ENCODE measurements around the gene RBM17.
A peak's percentile ranks its signal among the peaks of the same experiment; 100 is the strongest.
"Not testable (repeated sequence)": the region's sequence is repeated elsewhere in the genome, so short reads cannot be mapped to it uniquely, and the experiment has no call there.

Gene RBM17

DNA sequence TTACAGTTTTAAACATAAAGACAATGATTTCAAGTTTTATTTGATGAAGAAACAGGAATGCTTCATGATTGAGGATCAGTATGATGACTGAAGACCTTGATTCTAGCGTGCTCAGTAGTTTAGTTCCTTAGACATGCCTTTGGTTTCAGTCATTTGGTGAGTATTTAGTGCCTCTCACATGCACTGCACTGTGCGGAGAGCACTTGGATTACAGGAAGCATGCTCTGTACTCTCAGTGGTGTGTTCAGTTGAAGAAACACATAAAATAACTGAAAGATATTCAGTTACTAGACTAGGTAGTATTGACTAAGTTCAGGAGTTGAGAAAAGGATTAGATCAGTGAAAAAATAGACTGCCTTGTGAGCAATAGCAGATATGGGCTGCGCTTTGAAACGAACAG lies 25.5 kb downstream of the RBM17 start:
- DNase-seq: no peak

DNA sequence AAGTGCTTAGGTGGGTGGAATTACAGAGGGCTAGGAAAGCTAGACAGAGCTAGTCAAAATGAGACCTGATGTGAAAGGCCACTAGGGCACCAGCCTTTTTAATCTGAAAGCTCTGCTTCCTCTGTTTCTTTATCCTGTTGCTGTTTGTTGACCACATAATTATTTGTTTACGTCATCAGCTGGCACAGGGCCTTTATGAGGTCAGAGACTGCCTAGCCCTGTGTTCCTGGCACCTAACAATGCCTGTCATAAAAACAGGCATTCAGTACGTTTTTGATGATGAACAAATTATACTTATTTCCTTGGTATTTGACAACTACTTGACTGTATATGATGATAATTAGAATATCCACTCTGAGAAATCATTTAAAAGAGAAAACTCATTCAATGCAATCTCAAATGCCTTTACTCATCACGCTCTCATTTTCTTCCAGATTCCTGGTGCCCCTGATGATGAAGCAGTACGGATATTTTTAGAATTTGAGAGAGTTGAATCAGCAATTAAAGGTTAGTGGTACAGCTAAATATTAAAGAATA lies 26.0 kb downstream of the RBM17 start:
- no peak for DNase-seq

DNA sequence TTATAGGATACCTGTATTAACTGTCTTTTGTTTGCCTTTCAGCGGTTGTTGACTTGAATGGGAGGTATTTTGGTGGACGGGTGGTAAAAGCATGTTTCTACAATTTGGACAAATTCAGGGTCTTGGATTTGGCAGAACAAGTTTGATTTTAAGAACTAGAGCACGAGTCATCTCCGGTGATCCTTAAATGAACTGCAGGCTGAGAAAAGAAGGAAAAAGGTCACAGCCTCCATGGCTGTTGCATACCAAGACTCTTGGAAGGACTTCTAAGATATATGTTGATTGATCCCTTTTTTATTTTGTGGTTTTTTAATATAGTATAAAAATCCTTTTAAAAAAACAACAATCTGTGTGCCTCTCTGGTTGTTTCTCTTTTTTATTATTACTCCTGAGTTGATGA lies 26.6 kb downstream of the RBM17 start:
- DNase-seq: no peak

DNA sequence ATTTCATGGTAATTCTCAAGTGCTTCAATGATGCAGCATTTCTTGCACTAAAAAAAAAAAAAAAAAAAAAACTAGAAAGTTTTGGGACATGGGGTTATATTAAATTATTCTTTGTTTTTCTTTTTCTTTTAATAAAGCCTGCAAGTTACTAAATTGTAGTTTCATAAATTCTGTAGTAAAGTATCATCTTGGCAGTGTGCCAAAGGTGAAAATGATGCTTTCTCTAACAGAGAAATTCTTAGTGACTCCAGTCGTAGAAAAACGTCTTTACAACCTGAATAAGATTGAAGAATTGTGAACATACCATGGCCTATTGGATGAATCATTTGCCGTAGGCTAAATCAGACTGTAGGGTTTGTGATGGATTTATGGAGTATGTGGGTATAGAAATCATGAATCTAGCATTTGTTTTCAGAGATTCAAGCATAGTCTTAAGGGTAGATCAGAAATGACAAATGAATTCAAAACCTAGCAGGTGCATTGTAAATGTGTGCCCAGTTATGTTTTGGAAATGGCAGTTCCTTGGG lies 27.1 kb downstream of the RBM17 start:
- no peak for DNase-seq

DNA sequence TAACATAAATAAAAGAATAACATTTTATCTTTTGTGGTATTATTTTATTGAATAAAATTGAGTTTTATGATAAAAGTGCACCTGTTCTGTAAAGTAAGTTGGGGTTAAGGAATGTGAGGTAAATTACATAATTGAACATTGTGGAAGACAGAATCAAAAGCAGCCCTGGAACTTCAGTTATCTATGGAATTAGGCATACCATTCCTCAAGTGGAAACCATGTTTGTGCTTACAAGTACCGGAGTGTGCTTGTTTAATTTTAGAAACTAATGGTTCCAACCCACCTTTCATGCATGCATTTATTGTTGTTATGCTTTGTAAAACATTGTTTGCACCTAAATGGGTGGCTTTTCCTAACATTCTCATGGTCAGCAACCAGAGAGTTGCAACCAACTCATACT lies 28.0 kb downstream of the RBM17 start:
- DNase-seq: no peak

DNA sequence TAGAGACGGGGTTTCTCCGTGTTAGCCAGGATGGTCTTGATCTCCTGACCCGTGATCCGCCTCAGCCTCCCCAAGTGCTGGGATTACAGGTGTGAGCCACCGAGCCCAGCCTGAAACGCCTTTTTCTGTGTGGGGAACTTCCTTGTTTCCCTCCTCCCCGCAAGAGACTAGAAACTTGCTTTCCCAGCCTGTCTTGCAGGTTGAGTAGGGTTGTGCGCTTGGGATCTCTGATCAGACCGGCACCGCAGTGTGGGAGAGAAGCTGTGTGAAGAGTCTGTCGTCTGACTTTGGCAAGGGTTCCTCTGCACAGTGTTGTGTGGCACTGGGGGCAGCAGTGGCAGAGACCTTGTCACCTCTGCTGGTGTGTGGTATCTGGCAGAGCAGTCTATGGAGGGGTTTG lies 28.9 kb downstream of the RBM17 start:
- DNase-seq: no peak

DNA sequence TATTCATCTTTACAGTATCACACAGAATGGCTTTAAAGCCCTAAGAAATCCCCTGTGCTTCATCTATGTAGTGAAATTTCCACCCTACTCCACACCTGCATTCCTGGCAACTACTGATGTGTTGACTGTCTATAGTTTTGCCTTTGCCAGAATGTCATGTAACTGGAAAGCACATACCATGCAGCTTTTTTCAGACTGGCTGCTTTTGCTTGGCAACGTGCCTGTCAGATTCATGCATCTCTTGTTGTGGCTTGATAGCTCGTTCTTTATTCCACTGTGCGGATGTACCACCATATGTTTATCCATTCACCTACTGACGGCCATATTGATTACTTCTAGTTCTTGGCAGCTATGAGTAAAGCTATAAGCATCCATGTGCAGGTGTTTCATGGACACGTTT lies 30.6 kb downstream of the RBM17 start:
- no peak for DNase-seq

DNA sequence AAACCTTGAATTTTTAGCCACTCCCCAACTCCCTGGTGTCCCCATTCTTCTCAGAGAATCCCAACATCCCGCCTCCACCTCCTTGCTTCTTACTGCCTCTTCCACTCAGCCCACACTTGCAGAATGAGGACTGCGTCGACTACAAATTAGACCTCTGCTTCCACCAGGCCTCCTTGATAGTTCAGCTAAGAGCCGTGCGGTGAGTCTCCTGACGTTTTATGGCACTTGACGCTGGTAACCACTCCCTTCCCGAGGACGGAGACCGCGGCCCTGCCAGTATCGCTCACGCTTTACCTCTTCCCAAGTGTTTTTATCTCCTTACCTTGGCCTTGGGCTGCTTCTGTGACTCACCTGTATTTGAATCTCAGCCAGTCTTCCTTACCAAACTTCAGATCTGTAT lies 31.1 kb downstream of the RBM17 start:
- no peak for DNase-seq

GRCh38 chr10:6120691-6121090 lies 31.9 kb downstream of the RBM17 start:
- no peak for DNase-seq

DNA sequence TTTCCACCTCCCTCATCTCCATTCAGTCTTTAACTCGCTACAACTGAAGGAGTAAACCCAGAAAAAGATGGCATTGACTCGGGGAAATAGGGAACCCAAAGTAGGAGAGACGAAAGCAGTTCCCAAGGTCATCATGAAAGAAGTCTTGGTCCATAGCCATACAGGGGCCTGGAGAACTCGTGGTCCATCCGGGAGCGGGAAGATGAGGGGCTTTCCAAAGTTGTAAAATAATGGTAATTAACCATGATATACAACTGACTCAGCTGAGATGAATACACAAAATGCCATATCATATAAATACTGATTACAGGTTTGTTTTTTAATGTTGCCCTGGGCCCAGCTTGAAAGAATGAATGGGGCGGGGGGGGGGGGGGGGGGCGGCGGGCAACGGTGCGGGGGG lies 32.3 kb downstream of the RBM17 start:
- DNase-seq: no peak

GRCh38 chr10:6123532-6123931 lies 34.7 kb downstream of the RBM17 start:
- DNase-seq: no peak

DNA sequence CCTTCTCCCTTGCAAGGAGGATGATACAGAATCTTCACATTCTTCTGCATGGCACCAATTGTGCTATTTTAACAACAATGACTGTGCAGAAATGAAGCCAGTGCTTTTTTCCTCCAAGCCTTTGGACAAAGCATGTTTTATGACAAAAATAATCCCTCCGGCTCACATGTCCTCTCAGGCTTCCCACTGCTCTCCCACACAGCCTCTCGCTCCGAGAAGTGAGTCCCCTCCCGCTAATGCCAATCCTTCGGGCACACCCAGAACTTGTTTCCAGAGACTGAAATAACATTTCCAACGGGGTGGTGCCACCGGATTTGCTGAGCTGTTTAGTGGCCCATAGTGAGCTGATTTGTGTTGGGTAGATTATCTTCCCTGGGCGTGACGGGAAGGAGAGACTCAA lies 35.8 kb downstream of the RBM17 start:
- DNase-seq: no peak

GRCh38 chr10:6127461-6127860 lies 38.6 kb downstream of the RBM17 start:
- not testable (repeated sequence) for DNase-seq

- DNase-seq: no peak
These were observed 39.3 kb downstream of the RBM17 start for GRCh38 chr10:6128087-6128486.

GRCh38 chr10:6128591-6129251 lies 39.9 kb downstream of the RBM17 start:
- no peak for DNase-seq

DNA sequence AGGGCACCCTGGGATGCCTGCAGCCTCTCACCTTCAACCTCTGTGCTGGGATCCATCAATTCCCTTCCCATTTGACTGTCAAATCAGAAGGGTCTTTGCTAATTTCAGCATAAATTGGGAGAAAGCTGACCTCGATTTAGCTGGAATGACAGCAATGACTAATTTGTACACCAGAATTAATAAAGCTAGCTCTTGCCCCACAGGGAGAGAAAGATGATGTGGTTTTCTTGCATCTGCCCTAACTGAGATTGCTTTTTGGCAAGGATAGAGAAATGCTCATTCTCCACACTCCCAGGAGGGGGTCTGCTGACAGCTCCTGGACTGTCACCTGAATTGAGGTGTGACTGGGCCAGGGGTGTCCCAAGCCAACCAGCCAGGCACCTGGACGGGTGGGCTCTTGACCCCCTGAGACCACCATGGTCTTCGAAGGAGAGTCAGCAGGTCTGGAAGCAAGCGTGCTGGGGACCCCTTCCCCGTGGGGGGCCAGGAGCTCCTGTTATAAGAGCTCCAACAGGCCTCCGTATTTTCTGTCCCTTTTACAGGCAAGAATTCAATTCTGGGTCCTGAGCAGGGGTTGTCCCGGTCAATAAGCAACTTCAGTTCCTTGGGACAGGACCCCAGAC lies 42.1 kb downstream of the RBM17 start:
- no peak for DNase-seq

DNA sequence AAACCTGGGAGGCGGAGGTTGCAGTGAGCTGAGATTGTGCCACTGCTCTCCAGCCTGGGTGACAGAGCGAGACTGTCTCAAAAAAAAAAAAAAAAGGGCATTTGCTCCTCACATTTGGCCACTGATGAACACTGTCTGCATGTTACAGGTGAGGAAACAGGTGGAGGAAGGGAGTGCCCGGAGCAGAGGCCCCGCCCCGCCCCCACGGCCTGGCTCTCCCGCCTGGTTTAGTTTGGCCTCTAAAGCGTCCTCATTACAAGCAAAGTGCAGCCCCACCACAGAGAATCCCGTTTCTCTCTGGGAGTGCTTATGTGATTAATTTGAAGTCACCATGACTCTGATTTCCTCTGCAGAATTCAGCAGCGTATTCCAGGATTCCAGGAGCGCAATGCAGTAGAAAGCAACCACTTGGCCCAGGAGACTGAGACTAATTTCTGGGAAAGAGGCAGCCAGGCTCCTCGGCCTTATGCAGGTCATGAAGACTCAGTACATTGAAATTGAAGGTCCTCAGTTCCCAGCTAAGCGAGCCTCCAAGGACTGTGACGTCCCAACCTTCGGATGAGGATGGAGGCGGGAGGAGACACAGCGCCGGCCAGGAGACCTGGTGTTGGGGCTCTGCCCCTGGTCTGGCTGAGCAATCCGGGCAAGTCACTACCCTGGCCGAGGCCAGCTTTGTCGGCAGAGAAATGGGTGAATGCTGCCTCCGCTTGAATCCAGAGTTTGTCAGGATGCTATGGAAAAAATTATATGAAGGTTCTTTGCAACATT lies 44.7 kb downstream of the RBM17 start:
- DNase-seq: no peak

GRCh38 chr10:6134099-6134823 lies 45.4 kb downstream of the RBM17 start:
- no peak for DNase-seq

DNA sequence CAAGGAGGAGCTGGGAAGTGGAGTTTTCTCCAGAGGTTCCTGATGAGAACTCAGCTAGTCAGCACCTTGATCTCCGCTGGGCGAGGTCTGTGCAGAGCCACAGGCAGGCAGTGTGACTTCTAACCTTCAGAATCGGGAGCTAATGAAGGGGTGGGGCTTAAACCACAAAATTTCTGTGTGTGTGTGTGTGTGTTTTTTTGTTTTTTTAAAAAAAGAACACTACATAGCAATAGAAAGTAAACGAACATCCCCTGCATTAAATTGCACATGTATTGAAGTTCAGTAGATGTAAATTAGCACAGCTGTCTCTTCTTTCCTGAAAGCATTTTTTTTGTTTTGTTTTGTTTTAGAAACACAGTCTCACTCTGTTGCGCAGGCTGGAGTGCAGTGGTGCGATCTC lies 46.2 kb downstream of the RBM17 start:
- DNase-seq: peak; percentile 70

DNA sequence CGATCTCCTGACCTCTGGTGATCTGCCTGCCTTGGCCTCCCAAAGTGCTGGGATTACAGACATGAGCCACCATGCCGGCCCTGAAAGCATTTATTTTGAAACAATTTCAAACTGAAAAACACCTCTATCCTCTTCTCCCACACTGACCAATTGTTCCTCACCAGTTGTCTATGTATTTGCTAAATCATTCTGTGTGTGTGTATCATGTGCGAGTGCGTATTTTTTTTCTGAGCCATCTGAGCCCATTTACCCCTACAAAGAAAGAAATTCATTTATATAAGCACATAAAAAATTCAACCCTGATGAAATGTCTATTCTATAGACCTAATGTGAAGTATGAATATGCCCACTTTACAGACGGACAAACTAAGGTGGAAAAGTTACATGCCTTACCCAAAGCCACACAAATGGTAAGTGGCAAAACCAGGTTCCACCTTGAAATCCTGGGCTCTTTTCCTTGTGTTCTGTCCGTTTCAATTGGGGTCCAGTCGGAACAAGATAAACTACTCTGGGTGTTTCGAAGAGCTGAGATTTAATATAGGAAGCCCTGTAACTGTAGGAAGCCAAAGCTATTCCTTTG lies 46.8 kb downstream of the RBM17 start:
- DNase-seq: no peak

- no peak for DNase-seq
These were observed 47.7 kb downstream of the RBM17 start for GRCh38 chr10:6136215-6137201.

All from CD4-positive, alpha-beta T cell treated with Interleukin-17A for 1 hour (primary cell).